ENCODE results near the gene SLC6A13.

DNA sequence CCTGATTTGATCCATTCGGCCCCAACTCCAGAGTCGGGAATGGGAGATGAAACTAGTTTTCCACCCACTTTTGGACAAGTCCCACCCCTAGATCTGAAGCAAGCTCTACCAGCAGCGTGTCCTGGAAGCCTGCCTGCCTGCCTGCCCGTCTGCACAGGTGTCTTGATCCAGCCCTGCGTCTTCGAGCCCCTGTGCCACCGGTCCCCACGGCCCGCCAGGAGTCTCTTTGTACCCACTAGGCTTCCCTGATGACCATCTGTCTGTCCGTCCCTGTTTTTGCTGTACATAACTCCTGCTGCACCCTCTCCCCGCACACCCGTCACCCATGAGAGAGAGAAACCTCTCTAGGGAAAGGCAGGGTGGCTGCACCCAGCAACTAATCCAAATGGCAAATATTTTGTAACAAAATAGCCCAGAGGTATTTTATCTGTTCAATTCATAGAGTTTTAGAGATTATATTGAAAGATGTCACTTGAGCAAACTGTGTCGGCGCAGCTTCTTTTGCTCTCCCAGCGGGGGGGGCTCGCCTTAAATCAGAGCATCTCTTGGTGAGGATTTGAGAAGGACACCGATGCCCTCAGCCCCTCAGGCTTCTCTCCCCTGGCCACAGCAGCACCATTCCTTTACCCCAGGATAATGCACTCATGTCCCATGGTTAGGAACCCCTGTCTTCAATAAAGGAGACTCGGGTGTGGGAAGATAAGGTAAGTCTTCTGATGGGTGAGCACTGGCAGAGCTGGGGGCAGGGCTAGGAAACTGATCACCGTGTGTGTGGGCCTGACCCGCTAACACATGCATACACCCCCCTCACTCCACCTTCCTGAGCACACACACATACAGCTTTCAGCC is 84.4 kb downstream of the SLC6A13 start:
- TF ChIP-seq POLR2A (IDR thresholded peaks at IDR 0.05) = no peak
- no peak for TF ChIP-seq POLR2AphosphoS5 (IDR thresholded peaks at IDR 0.05)
- TF ChIP-seq, protein P1, sequence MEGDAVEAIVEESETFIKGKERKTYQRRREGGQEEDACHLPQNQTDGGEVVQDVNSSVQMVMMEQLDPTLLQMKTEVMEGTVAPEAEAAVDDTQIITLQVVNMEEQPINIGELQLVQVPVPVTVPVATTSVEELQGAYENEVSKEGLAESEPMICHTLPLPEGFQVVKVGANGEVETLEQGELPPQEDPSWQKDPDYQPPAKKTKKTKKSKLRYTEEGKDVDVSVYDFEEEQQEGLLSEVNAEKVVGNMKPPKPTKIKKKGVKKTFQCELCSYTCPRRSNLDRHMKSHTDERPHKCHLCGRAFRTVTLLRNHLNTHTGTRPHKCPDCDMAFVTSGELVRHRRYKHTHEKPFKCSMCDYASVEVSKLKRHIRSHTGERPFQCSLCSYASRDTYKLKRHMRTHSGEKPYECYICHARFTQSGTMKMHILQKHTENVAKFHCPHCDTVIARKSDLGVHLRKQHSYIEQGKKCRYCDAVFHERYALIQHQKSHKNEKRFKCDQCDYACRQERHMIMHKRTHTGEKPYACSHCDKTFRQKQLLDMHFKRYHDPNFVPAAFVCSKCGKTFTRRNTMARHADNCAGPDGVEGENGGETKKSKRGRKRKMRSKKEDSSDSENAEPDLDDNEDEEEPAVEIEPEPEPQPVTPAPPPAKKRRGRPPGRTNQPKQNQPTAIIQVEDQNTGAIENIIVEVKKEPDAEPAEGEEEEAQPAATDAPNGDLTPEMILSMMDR (IDR thresholded peaks at IDR 0.05) = no peak
